Esophagus muscularis mucosa (tissue), 4 donors: Measurements from ENCODE around the gene IQCM. TPM values are rescaled to one million over a fixed set of nuclear protein-coding genes. Genes with fewer than 3 reads are reported as not detected.
"Not testable (repeated sequence)": the region's sequence is repeated elsewhere in the genome, so short reads cannot be mapped to it uniquely, and the experiment has no call there.

Source experiments
- DNase-seq: peaks from one replicate; pipeline ENCODE4 v3.0.0-alpha.2; 2017; ENCODE audit errors: extremely low spot score
- H3K27ac ChIP-seq, 4 donors: fragments of 200-600 bp; sonication (generic); replicated peaks in 1 of 4; 1 replicate in 3 of 4; 2 replicates in 1 of 4; pipeline ENCODE4 v1.5.1; 2016 to 2019; ENCODE audit warnings: mild to moderate bottlenecking in 1 of 4
- H3K27me3 ChIP-seq, 4 donors: fragments of 200-600 bp; sonication (generic); one replicate each; pipeline versions ENCODE4 v1.5.1 to v1.6.0; 2016 to 2019
- H3K36me3 ChIP-seq, 4 donors: fragments of 200-600 bp; sonication (generic); one replicate each; pipeline ENCODE4 v1.5.1; 2016 to 2019
- H3K4me1 ChIP-seq, 4 donors: fragments of 200-600 bp; sonication (generic); one replicate each; pipeline ENCODE4 v1.5.1; 2016 to 2019
- H3K4me3 ChIP-seq, 4 donors: fragments of 200-600 bp; sonication (generic); 1 replicate in 2 of 4; 2 replicates in 2 of 4; pipeline ENCODE4 v1.5.1; 2016 to 2019; ENCODE audit warnings: mild to moderate bottlenecking in 4 of 4, moderate library complexity in 1 of 4
- H3K9me3 ChIP-seq, 4 donors: fragments of 200-600 bp; sonication (generic); 1 replicate in 3 of 4; 2 replicates in 1 of 4; pipeline ENCODE4 v1.5.1; 2016 to 2019
- EP300 ChIP-seq: sonication (generic); formaldehyde crosslinking; IDR thresholded peaks from one replicate; pipeline ENCODE4 v1.6.1; 2017; ENCODE audit warnings: antibody characterized with exemption
- POLR2A ChIP-seq: fragments of 450-650 bp; IDR thresholded peaks from one replicate; pipeline ENCODE4 v1.6.1; 2017; ENCODE audit warnings: antibody characterized with exemption, moderate library complexity, mild to moderate bottlenecking, low read depth
- POLR2AphosphoS5 ChIP-seq, 2 donors: sonication (generic); formaldehyde crosslinking; IDR thresholded peaks; one replicate each; pipeline ENCODE4 v1.6.1; 2017; ENCODE audit warnings: antibody characterized with exemption in 2 of 2
- WGBS: methylation state at CpG from one replicate; pipeline ENCODE4 v1.1.5; 2018; 5-methylcytosine and 5-hydroxymethylcytosine counted together
- intact Hi-C: fragments of 100-400 bp; cut with DNase I; formaldehyde crosslinking; loops from one replicate; pipeline ENCODE4 v1.15.1; 2023
- total RNA-seq, 4 donors: library from RNA; depleted of rRNA; stranded (reverse); fragments of >200 nt; gene quantifications; one replicate each; pipeline versions ENCODE4 v1.1.0 to v1.2.1, GENCODE V29; 2016
- TF ChIP-seq, protein P1 (sequence below), 3 experiments: fragments of 200-600 bp in 2 of 3; fragments of 450-650 bp in 1 of 3; sonication (generic) in 2 of 3; IDR thresholded peaks; one replicate each; pipeline ENCODE4 v1.5.1; 2017 to 2019; ENCODE audit warnings: antibody characterized with exemption in 3 of 3, mild to moderate bottlenecking in 2 of 3, moderate library complexity in 1 of 3

The IQCM gene
- total RNA-seq, 4 donors from 2014 or later, result not detected

DNA sequence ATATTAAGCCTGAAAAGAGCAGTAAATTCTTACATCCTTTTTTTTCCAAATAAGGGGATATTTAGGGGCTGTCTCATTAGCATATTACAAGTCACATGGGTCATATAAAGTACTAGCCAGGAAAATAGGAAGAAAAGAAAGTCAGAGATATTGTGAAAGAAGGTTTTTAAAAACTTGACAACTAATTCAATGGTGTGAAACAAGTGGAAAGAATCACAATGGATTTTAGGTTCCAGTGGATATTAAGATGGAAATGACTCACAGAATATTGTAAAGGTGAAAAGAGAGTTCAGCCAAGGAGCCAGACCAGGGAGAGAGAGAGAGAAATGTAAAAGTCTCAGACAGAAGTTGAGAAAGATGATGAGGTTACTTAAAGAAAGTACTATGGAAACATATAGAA lies 297.2 kb downstream of the IQCM start:
- Histone ChIP-seq H3K27me3 (no peaks in the 10 kb centered on the region), H3K36me3 (no peaks in the 10 kb centered on the region), H3K27ac (no peak overlapping the region), H3K4me1 (peaks cover 0 to 13% (median 9%) of the 10 kb centered on the region in 4 donors), H3K4me3 (no peak overlapping the region), H3K9me3 (no peaks in the 10 kb centered on the region)
- DNase-seq, result no peak
- intact Hi-C loops, result no loop called here
- TF ChIP-seq, protein P1, sequence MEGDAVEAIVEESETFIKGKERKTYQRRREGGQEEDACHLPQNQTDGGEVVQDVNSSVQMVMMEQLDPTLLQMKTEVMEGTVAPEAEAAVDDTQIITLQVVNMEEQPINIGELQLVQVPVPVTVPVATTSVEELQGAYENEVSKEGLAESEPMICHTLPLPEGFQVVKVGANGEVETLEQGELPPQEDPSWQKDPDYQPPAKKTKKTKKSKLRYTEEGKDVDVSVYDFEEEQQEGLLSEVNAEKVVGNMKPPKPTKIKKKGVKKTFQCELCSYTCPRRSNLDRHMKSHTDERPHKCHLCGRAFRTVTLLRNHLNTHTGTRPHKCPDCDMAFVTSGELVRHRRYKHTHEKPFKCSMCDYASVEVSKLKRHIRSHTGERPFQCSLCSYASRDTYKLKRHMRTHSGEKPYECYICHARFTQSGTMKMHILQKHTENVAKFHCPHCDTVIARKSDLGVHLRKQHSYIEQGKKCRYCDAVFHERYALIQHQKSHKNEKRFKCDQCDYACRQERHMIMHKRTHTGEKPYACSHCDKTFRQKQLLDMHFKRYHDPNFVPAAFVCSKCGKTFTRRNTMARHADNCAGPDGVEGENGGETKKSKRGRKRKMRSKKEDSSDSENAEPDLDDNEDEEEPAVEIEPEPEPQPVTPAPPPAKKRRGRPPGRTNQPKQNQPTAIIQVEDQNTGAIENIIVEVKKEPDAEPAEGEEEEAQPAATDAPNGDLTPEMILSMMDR (IDR thresholded peaks at IDR 0.05), result no peak
- TF ChIP-seq POLR2A (no peak), EP300 (no peak), POLR2AphosphoS5 (IDR thresholded peaks at IDR 0.05) (no peak)

DNA sequence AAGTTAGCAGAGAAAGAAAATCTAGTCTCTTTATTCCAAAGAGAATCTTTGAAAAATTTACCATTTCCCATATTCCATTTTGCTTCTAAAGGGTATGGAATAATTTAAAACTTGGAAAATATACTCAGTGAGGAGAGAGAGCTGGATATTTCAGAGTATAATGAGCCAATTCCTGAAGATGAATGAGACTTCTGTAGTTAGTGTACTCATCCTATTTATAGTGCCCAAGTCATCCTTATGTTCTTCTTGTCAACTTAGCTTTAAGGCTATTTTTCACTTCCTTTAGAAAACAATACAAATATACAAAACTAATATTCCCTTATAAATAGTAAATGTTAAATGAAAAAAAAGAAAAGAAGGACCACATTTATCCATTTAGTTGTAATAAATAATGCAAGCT lies 302.6 kb downstream of the IQCM start:
- H3K9me3 ChIP-seq, result no peaks in the 10 kb centered on the region
- intact Hi-C loops, result no loop called here
- no peak overlapping the region for H3K4me3 ChIP-seq
- no peaks in the 10 kb centered on the region for H3K36me3 ChIP-seq
- peaks cover 0 to 13% (median 8%) of the 10 kb centered on the region in 4 donors for H3K4me1 ChIP-seq
- TF ChIP-seq POLR2A (no peak), EP300 (no peak), POLR2AphosphoS5 (IDR thresholded peaks at IDR 0.05) (no peak)
- TF ChIP-seq, protein P1 (IDR thresholded peaks at IDR 0.05), result no peak
- H3K27me3 ChIP-seq, result no peaks in the 10 kb centered on the region
- peak overlapping the region in 1 of 4 donors; percentile 7 for H3K27ac ChIP-seq
- DNase-seq, result no peak

DNA sequence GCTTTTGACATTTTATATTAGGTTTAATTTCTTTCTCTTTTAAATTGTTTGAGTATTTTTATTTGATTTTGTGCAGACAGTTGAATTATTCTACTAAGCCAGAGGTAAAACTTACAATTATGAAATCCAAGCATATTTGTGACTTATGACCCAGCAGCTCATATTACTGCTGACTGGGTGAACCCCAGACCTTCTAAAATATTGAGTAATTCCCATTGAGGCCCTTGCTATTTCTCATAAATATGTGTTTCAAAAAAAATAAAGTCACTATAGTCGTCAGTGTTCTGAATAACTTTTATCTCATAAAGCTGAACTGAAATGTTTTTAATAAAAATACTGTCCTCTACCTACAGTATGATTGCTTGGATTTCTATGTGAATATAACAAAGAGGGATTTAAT lies 303.1 kb downstream of the IQCM start:
- WGBS, result 42% methylated on average over 1 of the region's 1 CpG
- no peak for TF ChIP-seq EP300
- TF ChIP-seq POLR2A, result no peak
- TF ChIP-seq POLR2AphosphoS5 (IDR thresholded peaks at IDR 0.05), result no peak
- TF ChIP-seq, protein P1 (IDR thresholded peaks at IDR 0.05), result no peak

DNA sequence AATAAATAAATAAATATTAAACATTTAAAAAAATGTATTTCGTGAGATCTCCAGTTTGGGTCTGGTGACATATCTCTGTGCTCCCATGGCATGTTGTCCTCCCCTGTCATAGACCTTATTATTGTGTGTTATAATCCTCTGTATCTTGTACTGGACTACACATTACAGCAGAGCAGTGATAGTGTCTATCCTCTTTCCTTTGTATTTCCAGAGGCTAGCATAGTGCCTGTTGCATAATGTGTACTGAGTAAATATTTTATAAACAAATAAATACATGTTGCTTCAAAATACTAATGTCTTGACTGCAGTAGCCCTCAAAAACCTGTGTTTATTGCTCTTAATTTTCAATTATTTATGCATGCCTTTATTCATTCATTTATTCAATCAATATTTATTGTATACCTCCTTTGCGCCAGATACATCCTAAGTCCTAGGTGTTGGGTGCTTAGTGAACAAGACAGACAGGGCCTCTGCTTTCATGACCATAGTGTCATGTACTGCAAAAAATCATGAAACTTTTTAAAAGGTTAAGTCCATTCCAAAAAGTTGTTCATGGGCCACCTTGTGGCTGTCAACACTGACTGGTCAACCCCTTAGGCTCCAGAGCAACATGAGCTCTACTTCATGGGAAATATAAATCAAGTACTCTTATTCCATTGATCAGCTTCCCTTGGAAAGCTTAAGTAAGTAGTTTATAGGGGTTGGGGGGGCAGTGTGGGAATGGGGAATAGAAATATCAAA lies 303.9 kb downstream of the IQCM start:
- Histone ChIP-seq H3K27ac (no peak overlapping the region), H3K4me1 (peaks cover 0 to 13% (median 8%) of the 10 kb centered on the region in 4 donors), H3K36me3 (no peaks in the 10 kb centered on the region), H3K4me3 (no peak overlapping the region), H3K27me3 (no peaks in the 10 kb centered on the region), H3K9me3 (no peaks in the 10 kb centered on the region)
- intact Hi-C loops, result no loop called here
- 95% methylated on average over 2 of the region's 2 CpGs for WGBS
- TF ChIP-seq, protein P1 (IDR thresholded peaks at IDR 0.05), result no peak
- TF ChIP-seq POLR2AphosphoS5 (IDR thresholded peaks at IDR 0.05), result no peak
- TF ChIP-seq POLR2A, result no peak
- no peak for TF ChIP-seq EP300
- no peak for DNase-seq

More for the DNA sequence above, 303.1 kb downstream of the IQCM start:
- intact Hi-C loops, result no loop called here
- Histone ChIP-seq H3K4me3 (no peak overlapping the region), H3K9me3 (no peaks in the 10 kb centered on the region), H3K27ac (peak overlapping the region in 1 of 4 donors; percentile 7), H3K4me1 (peaks cover 0 to 13% (median 8%) of the 10 kb centered on the region in 4 donors), H3K36me3 (no peaks in the 10 kb centered on the region), H3K27me3 (no peaks in the 10 kb centered on the region)
- DNase-seq, result no peak

DNA sequence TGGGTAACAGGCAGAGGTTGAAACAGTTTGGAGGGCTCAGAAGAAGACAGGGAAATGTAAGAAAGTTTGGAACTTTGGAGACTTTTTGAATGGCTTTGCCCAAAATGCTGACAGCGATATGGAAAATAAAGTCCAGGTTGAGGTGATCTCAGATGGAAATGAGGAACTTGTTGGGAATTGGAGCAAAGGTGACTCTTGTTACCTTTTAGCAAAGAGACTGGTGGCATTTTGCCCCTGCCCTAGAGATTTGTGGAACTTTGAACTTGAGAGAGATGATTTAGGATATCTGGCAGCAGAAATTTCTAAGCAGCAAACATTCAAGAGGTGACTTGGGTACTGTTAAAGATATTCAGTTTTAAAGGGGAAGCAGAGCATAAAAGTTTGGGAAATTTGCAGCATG lies 308.3 kb downstream of the IQCM start:
- H3K4me1 ChIP-seq, H3K4me3 ChIP-seq, H3K27ac ChIP-seq, H3K36me3 ChIP-seq, DNase-seq, intact Hi-C loops, H3K9me3 ChIP-seq, H3K27me3 ChIP-seq: not testable (repeated sequence)
- WGBS, result 93% methylated on average over 1 of the region's 1 CpG
